Astrocyte (in vitro differentiated cells and primary cell): ENCODE measurements around the gene BTBD2.

Source experiments
- EZH2 ChIP-seq: IDR thresholded peaks from 2 replicates; pipeline ENCODE4 v1.6.1; 2012; ENCODE audit warnings: mild to moderate bottlenecking, low read length, inconsistent platforms; ENCODE audit not compliant: insufficient read depth
- TF ChIP-seq, protein P1 (sequence below): IDR thresholded peaks from 2 replicates; pipeline ENCODE4 v1.5.1; 2011; ENCODE audit warnings: low read depth, mild to moderate bottlenecking, inconsistent platforms, low read length, moderate library complexity; ENCODE audit not compliant: insufficient read depth

DNA sequence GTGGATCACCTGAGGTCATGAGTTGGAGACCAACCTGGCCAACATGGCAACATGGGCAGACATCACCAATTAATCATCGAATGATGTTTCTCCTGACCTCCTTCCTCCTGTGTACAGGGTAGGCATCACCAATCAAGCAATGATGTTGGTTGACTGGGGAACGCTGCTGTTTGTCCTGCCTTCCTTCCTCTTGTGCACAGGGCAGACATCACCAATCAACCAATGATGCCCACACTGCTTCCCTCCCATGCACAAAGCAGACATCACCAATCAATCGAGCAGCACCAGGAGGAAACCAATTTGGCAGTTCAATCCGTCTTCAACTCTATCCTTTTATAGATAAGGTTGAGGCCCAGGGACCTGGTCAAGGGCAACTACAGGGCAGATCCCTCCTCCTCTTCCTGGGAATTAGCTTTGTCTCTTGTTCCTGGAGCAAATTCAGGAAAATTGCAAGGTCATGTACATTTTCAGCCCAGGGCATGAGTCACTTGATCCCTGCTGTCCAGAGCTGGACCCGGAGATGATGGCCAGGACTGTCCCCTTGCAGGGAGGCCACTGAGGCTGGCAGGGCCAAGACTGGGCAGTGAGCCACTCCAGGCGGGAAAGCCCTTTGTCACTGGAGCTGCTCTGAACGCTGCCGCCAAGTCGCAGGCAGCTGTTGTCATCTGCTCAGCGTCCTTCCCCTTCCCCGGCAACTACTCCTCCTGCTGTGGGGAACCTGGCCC is 79.9 kb downstream of the BTBD2 start:
- TF ChIP-seq, protein P1, sequence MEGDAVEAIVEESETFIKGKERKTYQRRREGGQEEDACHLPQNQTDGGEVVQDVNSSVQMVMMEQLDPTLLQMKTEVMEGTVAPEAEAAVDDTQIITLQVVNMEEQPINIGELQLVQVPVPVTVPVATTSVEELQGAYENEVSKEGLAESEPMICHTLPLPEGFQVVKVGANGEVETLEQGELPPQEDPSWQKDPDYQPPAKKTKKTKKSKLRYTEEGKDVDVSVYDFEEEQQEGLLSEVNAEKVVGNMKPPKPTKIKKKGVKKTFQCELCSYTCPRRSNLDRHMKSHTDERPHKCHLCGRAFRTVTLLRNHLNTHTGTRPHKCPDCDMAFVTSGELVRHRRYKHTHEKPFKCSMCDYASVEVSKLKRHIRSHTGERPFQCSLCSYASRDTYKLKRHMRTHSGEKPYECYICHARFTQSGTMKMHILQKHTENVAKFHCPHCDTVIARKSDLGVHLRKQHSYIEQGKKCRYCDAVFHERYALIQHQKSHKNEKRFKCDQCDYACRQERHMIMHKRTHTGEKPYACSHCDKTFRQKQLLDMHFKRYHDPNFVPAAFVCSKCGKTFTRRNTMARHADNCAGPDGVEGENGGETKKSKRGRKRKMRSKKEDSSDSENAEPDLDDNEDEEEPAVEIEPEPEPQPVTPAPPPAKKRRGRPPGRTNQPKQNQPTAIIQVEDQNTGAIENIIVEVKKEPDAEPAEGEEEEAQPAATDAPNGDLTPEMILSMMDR = no peak
- no peak for TF ChIP-seq EZH2
